Measurements from ENCODE around the gene CEP295NL.
A peak's percentile ranks its signal among the peaks of the same experiment; 100 is the strongest.

GRCh38 chr17:78933025-78933958, 30.3 kb upstream of the CEP295NL start:
- peak; percentile 53; the same call in 1 of the 2 replicates for TF ChIP-seq POLR2AphosphoS5 (IDR thresholded peaks at IDR 0.05; ENCODE audit: low read depth, low read length)
- TF ChIP-seq EZH2phosphoT487 (IDR thresholded peaks at IDR 0.05; ENCODE audit: borderline replicate concordance): no peak

Measured in HCT116 (cell line).